Measurements from ENCODE around the gene LAMTOR2. TPM values are rescaled to one million over a fixed set of nuclear protein-coding genes. Genes with fewer than 3 reads are reported as not detected.
A peak's percentile ranks its signal among the peaks of the same experiment; 100 is the strongest.
"Not testable (repeated sequence)": the region's sequence is repeated elsewhere in the genome, so short reads cannot be mapped to it uniquely, and the experiment has no call there.

The LAMTOR2 gene
- total RNA-seq, 2 experiments from 2014 or later: 63.1 to 66.2 TPM

DNA sequence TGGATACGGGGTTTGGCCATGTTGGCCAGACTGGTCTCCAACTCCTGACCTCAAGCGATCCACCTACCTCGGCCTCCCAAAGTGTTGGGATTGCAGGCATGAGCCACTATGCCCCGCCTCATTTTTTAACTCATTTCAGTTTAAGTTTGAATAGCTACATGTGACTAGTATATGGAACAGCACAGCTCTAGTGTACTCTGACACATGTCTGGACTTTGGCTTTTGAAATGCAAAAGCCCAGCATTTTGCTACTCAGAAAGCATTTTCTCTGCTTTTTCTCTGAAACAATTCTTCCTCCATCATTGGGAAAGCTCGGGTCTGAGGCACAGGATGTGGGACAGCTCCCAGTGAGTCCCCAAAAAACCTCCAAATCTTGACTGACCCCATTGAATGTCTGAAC lies 29.8 kb upstream of the LAMTOR2 start:
- Mint-ChIP-seq H3K9me3 (no peaks in the 10 kb centered on the region), H3K27ac (no peak overlapping the region), H3K4me1 (peaks cover 25% of the 10 kb centered on the region), H3K27me3 (peaks cover 4% of the 10 kb centered on the region), H3K36me3 (ENCODE audit: low read depth) (peaks cover 7% of the 10 kb centered on the region), H3K4me3 (no peak overlapping the region)
- DNase-seq: no peak
- ChIA-PET CTCF (interaction anchor here (2.1 kb wide), 1 partner anchor 42 kb away, joined by 24 read pairs; no protein-coding TSS in a partner anchor), POLR2A (no interaction called here)

DNA sequence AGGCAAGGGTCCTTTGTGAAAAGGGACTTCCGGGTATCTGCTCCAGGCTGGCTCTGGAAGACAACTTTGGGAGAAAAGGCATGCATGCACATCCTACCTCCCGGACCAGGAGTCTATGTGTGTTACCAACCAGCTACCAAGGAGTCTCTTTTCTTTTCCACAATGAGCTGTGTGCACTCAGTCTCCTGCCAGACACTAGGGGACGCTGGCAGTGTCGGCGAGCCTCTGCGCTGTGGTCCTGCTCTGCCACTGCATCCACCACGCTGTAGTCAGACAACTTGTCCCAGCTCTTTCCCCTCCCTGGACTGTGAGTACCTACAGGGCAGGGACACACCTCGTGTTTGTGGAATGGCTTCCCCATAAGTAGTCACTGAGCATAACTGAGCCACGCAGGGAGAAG lies 28.7 kb upstream of the LAMTOR2 start:
- Mint-ChIP-seq H3K27me3 (peaks cover 4% of the 10 kb centered on the region), H3K27ac (no peak overlapping the region), H3K36me3 (ENCODE audit: low read depth) (no peaks in the 10 kb centered on the region), H3K9me3 (no peaks in the 10 kb centered on the region), H3K4me3 (no peak overlapping the region), H3K4me1 (peaks cover 18% of the 10 kb centered on the region)
- peak; percentile 49 for DNase-seq
- POLR2A ChIA-PET: no interaction called here
- CTCF ChIA-PET: interaction anchor here (0.6 to 2.1 kb wide), 7 partner anchors 13 to 320 kb away, joined by 3 to 24 read pairs (median 3); partner anchors contain the start of gene UBQLN4

DNA sequence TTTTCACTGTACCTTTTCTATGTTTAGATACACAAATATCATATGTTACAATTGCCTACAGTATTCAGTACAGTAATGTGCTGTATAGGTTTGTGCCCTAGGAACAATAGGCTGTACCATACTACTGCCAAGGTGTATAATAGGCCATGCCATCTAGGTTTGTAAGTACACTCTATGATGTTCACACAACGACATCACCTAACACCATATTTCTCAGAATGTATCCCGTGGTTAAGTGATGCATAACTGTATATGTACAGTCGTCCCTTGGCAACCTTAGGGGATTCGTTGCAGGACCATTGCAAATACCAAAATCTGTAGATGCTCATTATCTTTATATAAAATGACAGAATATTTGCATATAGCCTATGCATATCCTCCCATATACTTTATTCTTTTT lies 28.0 kb upstream of the LAMTOR2 start:
- ChIA-PET CTCF (no interaction called here), POLR2A (no interaction called here)
- no peak overlapping the region for H3K4me3 Mint-ChIP-seq
- H3K9me3 Mint-ChIP-seq: no peaks in the 10 kb centered on the region
- peaks cover 4% of the 10 kb centered on the region for H3K27me3 Mint-ChIP-seq
- peaks cover 13% of the 10 kb centered on the region for H3K4me1 Mint-ChIP-seq
- no peaks in the 10 kb centered on the region for H3K36me3 Mint-ChIP-seq (ENCODE audit: low read depth)
- H3K27ac Mint-ChIP-seq: no peak overlapping the region
- no peak for DNase-seq

DNA sequence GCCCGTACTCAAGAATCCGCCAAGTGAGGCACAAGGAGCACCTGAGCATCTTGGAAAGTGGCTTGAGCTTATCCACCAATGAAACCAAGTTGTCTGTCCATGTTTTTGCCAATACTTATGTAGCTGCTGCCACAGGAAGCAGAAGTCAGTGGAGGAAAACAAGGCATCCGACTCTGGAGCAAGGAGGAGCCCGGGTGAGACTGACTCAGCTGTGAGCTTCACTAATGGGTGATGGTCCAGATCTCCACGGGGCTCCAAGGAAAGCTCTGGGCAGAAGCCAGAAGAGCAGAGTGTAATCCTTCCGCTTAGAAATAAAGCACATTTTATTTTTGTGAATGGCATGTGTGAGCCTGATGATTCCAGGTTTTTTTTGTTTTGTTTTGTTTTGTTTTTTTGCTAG lies 21.6 kb upstream of the LAMTOR2 start:
- Mint-ChIP-seq H3K4me1 (peaks cover 4% of the 10 kb centered on the region), H3K36me3 (ENCODE audit: low read depth) (peaks cover 7% of the 10 kb centered on the region), H3K27ac (no peak overlapping the region), H3K27me3 (no peaks in the 10 kb centered on the region), H3K9me3 (no peaks in the 10 kb centered on the region), H3K4me3 (no peak overlapping the region)
- ChIA-PET POLR2A (no interaction called here), CTCF (interaction anchor here (1.0 to 1.5 kb wide), 3 partner anchors 12 to 33 kb away, joined by 4 read pairs; partner anchors contain the start of gene SSR2)
- no peak for DNase-seq

DNA sequence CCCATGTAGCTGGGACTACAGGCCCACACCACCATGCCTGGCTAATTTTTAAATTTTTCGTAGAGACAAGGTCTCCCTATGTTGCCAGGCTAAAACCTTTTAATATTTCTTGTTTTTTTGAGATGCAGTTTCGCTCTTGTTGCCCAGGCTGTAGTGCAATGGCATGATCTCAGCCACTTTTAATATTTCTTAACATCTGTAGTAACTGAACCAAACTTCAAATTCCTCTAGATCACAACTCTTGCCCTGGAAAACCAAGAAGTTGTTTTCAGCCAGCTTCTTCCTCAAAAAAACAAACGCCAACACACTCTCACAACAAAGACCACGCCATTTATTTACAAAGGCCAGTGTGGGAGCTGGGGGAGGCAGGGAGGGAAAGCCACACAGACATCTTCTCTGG lies 19.6 kb upstream of the LAMTOR2 start:
- H3K27me3 Mint-ChIP-seq; H3K27ac Mint-ChIP-seq; CTCF ChIA-PET; H3K4me3 Mint-ChIP-seq; H3K36me3 Mint-ChIP-seq (ENCODE audit: low read depth); H3K4me1 Mint-ChIP-seq; DNase-seq; H3K9me3 Mint-ChIP-seq; POLR2A ChIA-PET: not testable (repeated sequence)

DNA sequence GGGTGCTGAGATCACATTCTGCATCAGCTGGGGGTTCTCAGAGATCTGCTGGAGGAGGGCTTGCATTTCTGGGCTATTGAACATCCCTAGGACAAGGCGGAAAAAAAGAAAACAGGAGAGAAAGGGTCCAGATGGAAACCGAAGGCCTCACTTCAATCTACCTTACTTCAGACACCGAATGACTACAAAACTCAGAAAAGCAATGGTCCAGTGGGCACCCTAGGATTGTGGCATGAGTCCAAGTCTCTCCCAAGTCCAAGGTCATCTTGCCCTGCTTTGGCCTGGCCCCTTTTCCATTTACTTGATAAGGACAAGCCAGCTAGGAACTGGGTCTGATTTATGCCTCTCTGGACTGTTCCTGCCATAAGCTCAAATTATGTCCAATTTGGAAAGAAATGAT lies 11.8 kb upstream of the LAMTOR2 start:
- POLR2A ChIA-PET: interaction anchor here (2.3 kb wide), 1 partner anchor 10 kb away, joined by 6 read pairs; the partner anchor contains the start of gene UBQLN4
- Mint-ChIP-seq H3K36me3 (ENCODE audit: low read depth) (peaks cover 29% of the 10 kb centered on the region), H3K4me3 (no peak overlapping the region), H3K9me3 (no peaks in the 10 kb centered on the region), H3K27ac (no peak overlapping the region), H3K27me3 (no peaks in the 10 kb centered on the region), H3K4me1 (peaks cover 21% of the 10 kb centered on the region)
- no peak for DNase-seq
- CTCF ChIA-PET: interaction anchor here (1.8 kb wide), 1 partner anchor 24 kb away, joined by 6 read pairs; no protein-coding TSS in a partner anchor

DNA sequence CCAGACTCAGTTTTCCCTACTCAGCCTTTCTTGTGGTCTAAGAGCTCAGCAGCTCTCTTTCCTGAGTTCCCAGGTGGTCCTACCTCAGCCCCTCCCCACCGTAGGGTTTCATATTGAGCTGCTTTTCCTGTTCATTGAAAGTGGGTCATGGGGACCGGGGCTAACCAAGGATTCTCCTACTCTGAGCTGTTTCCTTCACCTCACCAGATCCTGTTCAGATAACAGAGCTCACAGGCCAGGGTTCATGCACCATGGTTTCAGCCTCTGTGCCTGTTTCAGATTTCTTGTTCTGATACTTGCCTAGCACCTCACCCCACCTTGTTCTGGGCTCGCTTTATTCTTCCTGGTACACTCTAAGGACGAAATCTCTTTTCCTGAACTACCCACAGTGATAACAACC lies 9.5 kb upstream of the LAMTOR2 start:
- Mint-ChIP-seq H3K36me3 (ENCODE audit: low read depth) (peaks cover 33% of the 10 kb centered on the region), H3K27me3 (no peaks in the 10 kb centered on the region), H3K4me3 (no peak overlapping the region), H3K4me1 (peaks cover 21% of the 10 kb centered on the region), H3K27ac (peak overlapping the region; percentile 64), H3K9me3 (no peaks in the 10 kb centered on the region)
- peak; percentile 47 for DNase-seq
- ChIA-PET CTCF (interaction anchor here (0.9 to 1.5 kb wide), 7 partner anchors 8 to 180 kb away, joined by 3 to 7 read pairs (median 4); partner anchors contain the start of gene SSR2), POLR2A (interaction anchor here (0.5 to 1.4 kb wide), 7 partner anchors 9 to 545 kb away, joined by 3 to 6 read pairs (median 3); partner anchors contain the start of genes KHDC4, LAMTOR2, SSR2 and UBQLN4)

DNA sequence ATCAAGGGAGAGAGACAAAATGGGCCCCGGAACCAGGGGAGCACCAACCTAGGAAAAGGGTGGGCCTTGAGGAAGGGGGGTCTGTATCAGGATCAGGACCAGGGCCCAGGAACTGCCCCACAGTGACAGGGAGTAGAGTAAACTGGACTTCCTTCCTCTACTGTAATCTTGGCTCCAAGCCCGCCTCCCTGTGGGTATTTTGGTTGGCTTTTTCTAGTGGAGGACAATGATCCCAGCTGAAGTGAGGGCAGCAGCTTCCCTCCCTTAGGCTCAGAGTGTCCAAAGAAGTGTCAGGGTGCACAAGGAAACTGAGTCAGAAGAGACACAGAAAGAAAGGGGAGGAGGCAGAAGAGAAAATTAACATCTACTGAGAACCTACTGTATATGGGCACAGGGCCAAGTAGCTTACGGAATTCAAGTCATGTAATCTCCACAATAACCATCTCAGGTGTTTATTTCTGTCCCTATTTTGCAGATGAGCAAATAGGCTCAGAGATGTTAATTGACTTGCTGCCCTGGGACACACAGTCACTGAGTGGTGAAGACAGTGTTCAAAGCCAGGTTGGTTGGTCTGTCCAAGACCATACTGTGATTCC lies 5.8 kb upstream of the LAMTOR2 start:
- H3K4me3 Mint-ChIP-seq: no peak overlapping the region
- H3K27ac Mint-ChIP-seq: no peak overlapping the region
- no peaks in the 10 kb centered on the region for H3K27me3 Mint-ChIP-seq
- peaks cover 26% of the 10 kb centered on the region for H3K4me1 Mint-ChIP-seq
- POLR2A ChIA-PET: no interaction called here
- CTCF ChIA-PET: interaction anchor here (1.8 kb wide), 1 partner anchor 15 kb away, joined by 4 read pairs; no protein-coding TSS in a partner anchor
- H3K36me3 Mint-ChIP-seq (ENCODE audit: low read depth): peaks cover 26% of the 10 kb centered on the region
- no peaks in the 10 kb centered on the region for H3K9me3 Mint-ChIP-seq
- DNase-seq: no peak

DNA sequence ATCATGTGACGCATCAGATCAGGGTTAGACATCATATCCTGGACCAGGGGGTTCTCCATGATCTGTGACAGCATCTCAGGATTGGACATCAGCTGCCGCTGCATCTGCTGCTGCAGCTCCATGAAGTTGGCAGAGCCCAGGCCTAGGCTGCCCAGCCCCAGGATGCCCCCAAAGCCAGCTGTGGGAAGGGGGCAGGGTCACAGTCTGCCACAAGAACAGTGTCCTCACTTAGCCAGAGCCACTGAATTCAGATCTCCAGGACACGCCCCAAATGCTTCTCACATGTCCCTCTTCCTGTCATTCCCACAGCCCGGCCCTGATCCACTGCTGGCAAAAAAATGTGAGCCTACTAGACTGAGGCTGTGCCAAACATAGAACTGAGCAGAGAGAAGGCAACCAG lies 4.2 kb upstream of the LAMTOR2 start:
- no peak overlapping the region for H3K4me3 Mint-ChIP-seq
- H3K4me1 Mint-ChIP-seq: peaks cover 18% of the 10 kb centered on the region
- no peak for DNase-seq

DNA sequence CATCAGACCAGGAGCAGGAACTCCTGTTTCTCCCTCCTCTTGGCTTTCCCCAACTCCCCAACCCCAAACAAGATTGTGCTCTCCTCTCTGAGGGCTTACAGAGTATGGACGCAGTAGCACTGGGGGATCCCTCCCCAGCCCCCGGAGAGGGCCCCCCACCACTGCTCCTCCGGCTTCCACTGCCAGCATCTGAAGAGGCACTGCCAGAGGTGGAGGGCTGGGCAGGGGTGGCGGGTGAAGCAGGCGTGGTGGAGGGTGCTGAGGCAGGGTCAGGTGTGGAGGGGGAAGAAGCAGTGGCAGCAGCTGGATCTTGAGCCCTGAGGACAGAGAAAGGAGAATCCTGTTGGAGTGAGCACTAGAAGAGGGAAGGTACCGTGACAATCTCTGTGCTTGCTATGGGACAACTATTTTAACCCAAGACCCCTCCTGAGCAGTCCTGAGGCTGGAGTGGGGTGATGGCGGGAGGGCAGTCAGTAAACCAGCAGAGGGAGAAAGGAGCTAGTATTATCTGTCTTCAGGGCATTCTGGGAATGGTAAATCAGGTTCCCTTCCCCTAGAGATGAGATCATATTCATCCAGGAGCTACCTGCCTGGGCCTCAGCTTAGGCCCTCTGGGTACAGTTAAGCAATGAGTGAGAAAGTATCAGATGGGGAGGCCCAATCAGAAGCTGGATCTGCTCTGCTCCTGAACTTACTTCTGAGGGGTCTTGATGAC lies 3.4 kb upstream of the LAMTOR2 start:
- CTCF ChIA-PET: interaction anchor here (1.0 to 1.4 kb wide), 4 partner anchors 10 to 61 kb away, joined by 3 to 5 read pairs (median 4); no protein-coding TSS in a partner anchor
- POLR2A ChIA-PET: interaction anchor here (1.5 kb wide), 1 partner anchor 117 kb away, joined by 5 read pairs; the partner anchor contains the start of gene KHDC4
- peaks cover 24% of the 10 kb centered on the region for H3K4me1 Mint-ChIP-seq

More for the DNA sequence above, 4.2 kb upstream of the LAMTOR2 start:
- Mint-ChIP-seq H3K27ac (no peak overlapping the region), H3K9me3 (no peaks in the 10 kb centered on the region), H3K36me3 (ENCODE audit: low read depth) (peaks cover 17% of the 10 kb centered on the region), H3K27me3 (no peaks in the 10 kb centered on the region)
- POLR2A ChIA-PET: no interaction called here
- CTCF ChIA-PET: interaction anchor here (0.5 to 1.4 kb wide), 2 partner anchors 16 to 19 kb away, joined by 3 read pairs; no protein-coding TSS in a partner anchor

DNA sequence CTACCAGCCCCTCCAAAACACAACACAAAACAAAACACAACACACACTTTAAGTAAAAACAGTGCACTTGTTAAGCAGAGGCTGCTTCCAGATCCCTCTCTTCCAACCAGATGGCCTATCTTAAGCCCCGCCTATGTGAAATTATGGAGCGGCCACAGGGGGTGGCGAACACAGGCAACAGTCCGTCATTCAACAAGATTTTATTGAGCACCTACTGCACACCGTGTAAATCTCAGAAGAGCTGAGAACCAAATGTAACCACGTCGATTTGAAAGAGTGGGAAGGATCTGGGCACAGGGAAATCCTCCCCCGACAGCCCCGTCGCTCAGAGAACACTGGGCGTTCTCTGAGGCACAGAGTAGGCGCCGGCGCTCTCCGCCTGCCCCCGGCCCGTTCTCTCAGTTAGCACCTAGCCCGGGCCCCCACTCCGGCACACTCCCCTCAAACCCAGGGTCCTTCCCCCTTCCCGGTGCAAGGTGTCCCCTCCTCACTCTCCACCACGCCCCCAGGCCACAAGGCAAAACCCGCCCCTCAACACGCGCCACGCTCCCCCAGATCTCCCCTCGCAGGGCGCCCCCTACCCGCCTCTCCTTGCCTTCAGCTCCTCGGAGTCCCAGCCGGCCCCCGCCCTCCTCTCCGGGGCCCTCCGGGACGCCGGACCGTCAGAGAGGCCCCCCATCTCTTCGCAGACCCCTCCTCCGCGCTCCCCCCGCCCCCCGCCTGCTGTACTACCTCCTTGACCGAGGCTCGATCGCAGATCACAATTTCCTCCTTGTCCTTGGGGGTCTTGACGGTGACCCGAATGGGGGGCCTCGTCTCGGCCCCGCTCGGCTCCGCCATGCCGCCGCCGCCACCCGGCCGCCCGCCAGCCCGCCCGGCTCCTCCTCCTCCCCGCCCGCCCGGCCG lies 1.5 kb upstream of the LAMTOR2 start:
- CTCF ChIA-PET: interaction anchor here (0.6 to 1.9 kb wide), 9 partner anchors 8 to 243 kb away, joined by 3 to 10 read pairs (median 3); partner anchors contain the start of gene SSR2
- POLR2A ChIA-PET: interaction anchor here (0.6 to 1.7 kb wide), 6 partner anchors 8 to 119 kb away, joined by 3 to 6 read pairs (median 4); partner anchors contain the start of gene KHDC4
- H3K27ac Mint-ChIP-seq: peak overlapping the region; percentile 80
- DNase-seq: peak; percentile 69
- H3K9me3 Mint-ChIP-seq: no peaks in the 10 kb centered on the region
- no peaks in the 10 kb centered on the region for H3K27me3 Mint-ChIP-seq
- H3K36me3 Mint-ChIP-seq (ENCODE audit: low read depth): peaks cover 23% of the 10 kb centered on the region
- peak overlapping the region; percentile 91 for H3K4me3 Mint-ChIP-seq
- peaks cover 33% of the 10 kb centered on the region for H3K4me1 Mint-ChIP-seq

More for the DNA sequence above, 3.4 kb upstream of the LAMTOR2 start:
- DNase-seq: no peak
- H3K27ac Mint-ChIP-seq: no peak overlapping the region
- peaks cover 16% of the 10 kb centered on the region for H3K36me3 Mint-ChIP-seq (ENCODE audit: low read depth)
- no peak overlapping the region for H3K4me3 Mint-ChIP-seq
- no peaks in the 10 kb centered on the region for H3K9me3 Mint-ChIP-seq
- H3K27me3 Mint-ChIP-seq: no peaks in the 10 kb centered on the region

DNA sequence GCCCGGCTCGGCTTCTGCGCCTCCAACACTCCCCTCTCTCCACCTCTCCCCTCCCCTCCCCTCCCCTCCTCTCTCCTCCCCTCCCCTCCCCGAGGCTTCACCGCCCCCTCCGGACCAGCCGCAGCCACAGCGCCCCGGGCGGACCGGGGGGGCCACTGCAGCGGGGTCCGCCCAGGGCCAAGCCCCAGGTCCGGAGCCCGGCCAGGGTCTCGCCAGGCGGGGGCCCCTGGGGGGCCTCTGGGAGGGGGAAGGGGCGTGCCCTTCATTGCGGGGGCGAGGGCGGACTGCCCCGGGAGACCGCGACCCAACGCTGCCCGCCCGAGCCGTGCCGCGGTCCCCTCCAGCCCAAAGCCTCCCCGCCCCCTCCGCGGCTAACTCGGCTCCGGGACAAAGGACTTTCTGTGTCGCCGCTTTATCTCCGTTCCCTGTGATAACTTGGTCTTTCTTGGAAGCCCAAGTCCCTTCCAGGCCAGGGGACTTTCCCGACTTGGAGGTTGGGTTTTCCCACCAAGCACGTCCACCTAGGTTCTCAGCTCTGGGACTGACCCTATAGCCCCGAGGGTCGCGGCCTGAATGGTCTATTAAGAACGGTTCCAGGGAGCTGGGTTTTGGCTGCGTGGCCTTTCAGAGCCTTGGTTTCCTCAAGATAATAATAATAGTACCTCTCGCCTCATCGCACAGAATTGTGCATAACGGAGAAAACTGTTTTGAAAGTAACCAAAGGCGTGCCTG lies 648 bp upstream of the LAMTOR2 start, which contains the start of gene UBQLN4:
UBQLN4 (minus strand) TSS at position 31 of the 732 bp plus-strand sequence. CDS start 97 bp downstream, outside the sequence.
- Mint-ChIP-seq H3K27me3 (no peaks in the 10 kb centered on the region), H3K9me3 (no peaks in the 10 kb centered on the region), H3K4me3 (peak within 1 kb of the TSS; percentile 91), H3K36me3 (ENCODE audit: low read depth) (peaks cover 22% of the 10 kb centered on the region), H3K27ac (peak within 1 kb of the TSS; percentile 82), H3K4me1 (peaks cover 33% of the 10 kb centered on the region)
- CTCF ChIA-PET: interaction anchor here (0.6 to 1.9 kb wide), 6 partner anchors 12 to 244 kb away, joined by 3 to 10 read pairs (median 3); partner anchors contain the start of gene SSR2
- POLR2A ChIA-PET: interaction anchor here (1.0 to 1.7 kb wide), 4 partner anchors 9 to 76 kb away, joined by 3 to 6 read pairs (median 4); no protein-coding TSS in a partner anchor
- DNase-seq: peak; percentile 88
